ENCODE data around the gene TCHHL1. TPM values are rescaled to one million over a fixed set of nuclear protein-coding genes. Genes with fewer than 3 reads are reported as not detected.
A peak's percentile ranks its signal among the peaks of the same experiment; 100 is the strongest.

Gene TCHHL1
- total RNA-seq = not detected
- long read RNA-seq = 0 reads

DNA sequence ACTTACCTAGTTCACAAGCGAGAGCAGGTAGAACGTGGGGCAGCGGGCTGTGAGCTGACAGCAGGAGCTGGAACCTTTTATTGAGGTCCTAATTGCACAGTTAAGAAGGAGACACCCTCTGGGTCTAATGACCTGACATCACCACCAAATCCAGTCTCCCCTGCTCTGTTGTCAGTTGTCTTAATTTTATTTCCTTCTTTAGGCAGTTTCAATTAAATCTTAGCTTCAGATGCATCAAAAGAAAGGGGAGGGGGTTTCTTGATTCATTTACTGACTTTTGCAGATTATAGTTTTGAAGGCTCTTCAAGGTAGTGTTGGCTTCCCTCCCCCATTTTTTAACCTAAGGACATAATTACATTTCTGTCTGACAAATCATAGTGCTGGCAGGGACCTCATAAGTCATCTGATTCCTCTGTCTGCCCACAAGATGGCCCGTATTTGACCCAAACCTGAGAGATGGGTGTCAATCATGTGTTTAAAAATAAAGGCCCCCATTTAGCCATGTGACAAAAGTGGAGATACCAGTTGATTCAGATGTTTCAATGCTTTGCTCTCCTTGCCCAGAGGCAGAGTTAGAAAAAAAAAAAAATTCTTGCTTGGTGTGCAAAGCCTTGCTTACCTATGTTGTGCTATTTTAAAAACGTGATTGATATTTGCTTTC lies at the start of gene TCHHL1:
TCHHL1 (minus strand) TSS at position 51 of the 661 bp plus-strand sequence. CDS start 921 bp downstream, outside the sequence.
- intact Hi-C loops (cut with micrococcal nuclease) = no loop called here
- DNase-seq = no peak
- ATAC-seq = no peak

DNA sequence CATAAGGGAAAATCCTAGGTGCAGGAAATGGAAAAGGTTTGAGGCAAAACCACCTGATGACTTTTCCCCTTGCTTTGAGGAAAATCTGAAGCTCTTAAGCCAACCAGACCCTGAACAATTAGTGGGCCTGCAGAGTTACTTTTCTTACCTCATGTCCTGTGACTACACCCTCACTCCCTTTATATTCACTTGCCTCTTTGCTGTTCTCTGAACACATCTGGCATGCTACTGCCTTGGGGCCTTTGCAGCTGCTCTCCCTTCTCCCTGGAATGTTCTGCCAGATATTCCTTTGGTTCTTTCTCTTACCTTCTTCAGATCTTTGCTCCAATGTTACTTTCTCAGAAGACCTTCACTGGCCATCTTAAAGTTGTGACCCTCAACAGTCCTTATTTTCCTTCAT lies 48.4 kb upstream of the TCHHL1 start:
- ATAC-seq (no peak), DNase-seq (no peak)
- intact Hi-C loops (cut with micrococcal nuclease) = no loop called here

DNA sequence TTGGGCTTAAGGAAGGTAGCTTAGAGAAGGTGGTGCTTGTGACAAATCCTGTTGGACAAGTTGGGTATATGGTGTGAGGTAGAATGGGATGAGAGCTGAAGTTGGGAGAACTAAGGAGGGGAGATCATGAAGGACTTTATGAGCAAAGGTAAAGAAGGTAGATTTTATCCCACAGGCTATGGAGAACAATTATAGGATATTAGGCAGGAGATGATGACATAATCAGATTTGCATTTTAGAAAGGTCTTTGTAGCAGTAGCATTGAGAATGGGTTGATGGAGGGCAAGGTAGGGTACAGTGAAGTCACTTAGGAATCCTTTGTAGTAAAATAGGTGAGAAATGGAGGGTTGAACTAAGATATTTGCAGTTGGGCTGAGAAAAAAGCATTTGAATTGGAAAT lies 41.3 kb upstream of the TCHHL1 start:
- no peak for DNase-seq
- intact Hi-C loops (cut with micrococcal nuclease) = no loop called here
- ATAC-seq = no peak

DNA sequence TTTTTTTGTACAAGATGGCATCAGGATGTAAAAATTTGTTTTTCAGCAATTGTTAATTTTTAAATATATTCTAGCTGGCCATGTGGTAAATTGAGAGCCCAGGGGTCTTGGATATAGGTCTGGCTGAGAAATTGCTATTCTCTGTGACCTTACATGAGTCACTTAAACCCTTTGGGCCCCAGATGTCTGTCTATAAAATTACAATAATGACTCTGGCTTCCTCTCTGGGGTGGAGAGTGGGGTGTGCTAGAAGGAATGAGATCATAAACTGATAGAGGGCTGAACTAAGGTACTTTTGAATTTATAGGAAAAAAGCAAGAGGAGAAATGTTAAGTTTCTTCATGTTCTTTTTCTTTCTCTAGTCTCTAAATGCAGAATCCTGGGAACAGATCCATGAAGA lies 38.8 kb upstream of the TCHHL1 start:
- intact Hi-C loops (cut with micrococcal nuclease) = no loop called here
- ATAC-seq (no peak), DNase-seq (no peak)

DNA sequence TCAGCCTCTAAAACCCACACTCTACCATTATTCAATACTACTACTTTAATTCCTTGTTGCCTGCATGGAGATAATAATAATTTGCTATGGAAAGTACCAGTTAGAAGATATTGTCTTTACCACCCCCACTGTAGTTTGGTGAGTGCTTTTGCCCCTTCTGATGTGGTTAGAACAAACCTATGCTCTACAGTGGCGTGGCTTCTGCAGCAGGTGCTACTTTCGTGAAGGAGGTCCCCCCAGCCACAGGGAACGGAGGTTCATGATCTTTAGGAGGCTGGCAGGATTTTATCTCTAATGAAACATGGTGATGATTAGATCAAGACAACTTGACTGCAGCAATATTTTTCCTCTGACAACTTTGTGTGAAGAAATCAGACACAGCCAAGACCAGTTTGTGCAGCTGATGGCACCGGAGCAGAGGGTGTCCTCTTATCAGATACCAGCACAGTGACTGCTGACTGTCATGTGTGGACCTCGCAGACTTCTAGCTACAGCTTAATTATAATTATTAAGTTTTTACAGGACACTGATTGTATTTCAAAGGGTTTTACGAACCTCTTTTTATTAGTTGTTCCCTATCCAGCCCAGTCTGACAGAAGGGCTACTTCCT lies 37.1 kb upstream of the TCHHL1 start:
- ATAC-seq = no peak
- intact Hi-C loops (cut with micrococcal nuclease) = no loop called here
- no peak for DNase-seq

DNA sequence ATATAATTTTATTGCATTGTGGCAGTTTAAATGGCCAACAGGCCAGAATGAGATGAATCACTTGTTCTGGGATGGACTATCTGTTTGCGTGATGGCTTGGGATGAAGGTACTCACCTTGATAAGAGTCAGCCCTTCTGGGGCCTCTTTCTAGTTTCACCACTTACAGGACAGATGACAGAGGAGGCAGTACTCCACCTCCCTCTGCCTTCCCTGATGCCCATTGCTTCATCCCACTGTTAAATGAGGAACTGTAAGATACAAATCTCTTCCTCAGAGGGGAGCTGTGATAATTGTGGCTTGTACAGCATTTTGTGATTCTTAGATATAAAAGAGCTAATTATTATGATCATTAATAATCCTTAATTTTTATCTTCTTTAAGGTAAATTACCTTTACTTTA lies 30.1 kb upstream of the TCHHL1 start:
- no peak for DNase-seq
- intact Hi-C loops (cut with micrococcal nuclease) = no loop called here
- no peak for ATAC-seq

DNA sequence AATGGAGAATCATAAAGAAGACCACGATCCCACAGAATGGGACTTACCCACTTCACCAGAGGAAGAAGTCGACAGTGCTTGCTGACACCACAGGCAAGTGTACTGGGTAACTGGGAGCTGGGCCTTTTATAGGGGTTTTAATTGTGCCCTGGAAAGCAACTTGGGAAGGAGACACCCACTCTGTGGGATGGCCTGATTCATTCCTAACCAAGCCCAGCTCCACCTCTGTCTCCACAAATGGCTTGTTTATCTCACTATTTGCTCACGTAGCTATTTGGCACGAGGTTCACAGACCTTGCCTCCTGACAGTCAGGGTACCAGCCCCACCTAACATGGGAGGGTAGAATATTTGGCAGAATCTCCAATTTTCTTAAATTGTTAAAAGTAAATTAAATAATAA lies 26.5 kb upstream of the TCHHL1 start, which contains the start of gene TCHH:
TCHH (minus strand) TSS at position 101 of the 400 bp plus-strand sequence. CDS start 1,364 bp downstream, outside the sequence.
- ATAC-seq (no peak), DNase-seq (no peak)
- intact Hi-C loops (cut with micrococcal nuclease) = no loop called here

DNA sequence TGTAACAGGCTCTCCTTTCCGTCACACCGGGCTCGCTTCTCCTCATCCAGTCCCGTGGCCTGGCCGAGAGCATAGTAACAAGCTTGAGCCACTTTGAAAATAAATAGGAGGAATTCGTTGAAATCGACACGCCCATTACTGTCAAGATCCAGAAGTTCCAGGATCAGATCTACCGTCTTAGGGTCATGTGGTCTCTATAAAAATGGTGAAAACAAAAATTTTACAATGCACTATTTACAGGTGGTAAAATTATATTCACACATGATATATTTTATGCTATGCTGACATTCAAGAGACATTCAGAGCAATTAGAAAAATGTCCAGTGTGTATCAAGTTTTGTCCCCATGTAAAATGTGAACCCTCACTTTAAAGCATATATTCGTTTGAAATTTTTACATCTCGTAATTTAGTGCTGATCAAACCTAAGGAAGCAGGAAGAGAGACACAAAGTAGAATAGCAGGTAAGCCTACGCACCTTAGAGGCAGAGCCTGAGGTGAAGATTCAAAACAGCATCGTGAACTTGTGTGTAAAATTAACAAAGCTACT lies 24.1 kb upstream of the TCHHL1 start:
- intact Hi-C loops (cut with micrococcal nuclease) = no loop called here
- no peak for DNase-seq
- no peak for ATAC-seq

DNA sequence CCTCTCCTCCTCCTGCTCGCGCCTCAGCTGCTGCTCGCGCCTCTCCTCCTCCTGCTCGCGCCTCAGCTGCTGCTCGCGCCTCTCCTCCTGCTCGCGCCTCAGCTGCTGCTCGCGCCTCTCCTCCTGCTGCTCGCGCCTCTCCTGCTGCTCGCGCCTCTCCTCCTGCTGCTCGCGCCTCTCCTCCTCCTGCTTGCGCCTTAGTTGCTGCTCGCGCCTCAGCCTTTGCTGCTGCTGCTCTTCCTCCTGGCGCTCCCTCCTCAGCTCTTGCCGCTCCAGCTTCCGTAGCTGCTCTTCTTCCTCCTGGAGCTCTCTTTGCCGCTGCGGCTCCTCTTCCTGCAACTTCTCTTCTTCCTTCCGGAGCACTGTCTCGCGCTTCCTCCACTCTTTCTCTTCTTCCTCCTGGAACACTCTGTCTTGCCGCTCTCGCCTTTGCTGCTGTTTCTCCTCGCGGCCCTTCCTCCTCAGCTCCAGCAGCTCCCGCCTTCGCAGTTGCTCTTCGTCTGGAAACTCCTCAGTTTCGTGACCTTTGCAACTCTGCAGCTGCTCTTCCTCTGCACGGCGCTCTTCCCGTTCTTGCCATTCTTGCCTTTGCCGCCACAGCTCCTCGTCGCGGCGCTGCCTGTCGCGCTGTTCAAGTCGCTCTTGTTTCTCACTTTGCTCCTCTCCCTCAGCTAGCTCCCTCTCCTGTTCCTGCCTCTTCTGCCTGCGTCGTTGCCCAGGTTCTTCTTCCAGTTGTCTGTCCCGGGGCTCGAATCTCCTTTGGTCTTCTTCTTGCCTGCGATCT lies 23.4 kb upstream of the TCHHL1 start:
- peak; percentile 23 for DNase-seq
- intact Hi-C loops (cut with micrococcal nuclease) = no loop called here
- ATAC-seq = no peak

DNA sequence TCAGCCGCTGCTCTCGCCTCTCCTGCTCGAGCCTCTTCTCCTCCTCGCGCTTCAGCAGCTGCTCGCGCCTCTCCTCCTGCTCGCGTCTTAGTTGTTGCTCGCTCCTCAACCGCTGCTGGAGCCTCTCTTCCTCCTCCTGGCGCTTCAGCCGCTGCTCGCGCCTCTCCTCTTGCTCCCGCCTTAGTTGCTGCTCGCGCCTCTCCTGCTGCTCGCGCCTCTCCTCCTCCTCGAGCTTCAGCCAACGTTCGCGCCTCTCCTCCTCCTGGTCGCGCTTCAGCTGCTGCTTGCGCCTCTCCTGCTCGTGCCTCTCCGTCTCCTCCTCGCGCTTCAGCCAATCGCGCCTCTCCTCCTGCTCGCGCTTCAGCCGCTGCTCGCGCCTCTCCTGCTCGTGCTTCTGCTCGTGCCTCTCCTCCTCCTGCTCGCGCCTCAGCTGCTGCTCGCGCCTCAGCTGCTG lies 22.7 kb upstream of the TCHHL1 start:
- ATAC-seq = no peak
- DNase-seq = peak; percentile 23
- intact Hi-C loops (cut with micrococcal nuclease) = no loop called here

DNA sequence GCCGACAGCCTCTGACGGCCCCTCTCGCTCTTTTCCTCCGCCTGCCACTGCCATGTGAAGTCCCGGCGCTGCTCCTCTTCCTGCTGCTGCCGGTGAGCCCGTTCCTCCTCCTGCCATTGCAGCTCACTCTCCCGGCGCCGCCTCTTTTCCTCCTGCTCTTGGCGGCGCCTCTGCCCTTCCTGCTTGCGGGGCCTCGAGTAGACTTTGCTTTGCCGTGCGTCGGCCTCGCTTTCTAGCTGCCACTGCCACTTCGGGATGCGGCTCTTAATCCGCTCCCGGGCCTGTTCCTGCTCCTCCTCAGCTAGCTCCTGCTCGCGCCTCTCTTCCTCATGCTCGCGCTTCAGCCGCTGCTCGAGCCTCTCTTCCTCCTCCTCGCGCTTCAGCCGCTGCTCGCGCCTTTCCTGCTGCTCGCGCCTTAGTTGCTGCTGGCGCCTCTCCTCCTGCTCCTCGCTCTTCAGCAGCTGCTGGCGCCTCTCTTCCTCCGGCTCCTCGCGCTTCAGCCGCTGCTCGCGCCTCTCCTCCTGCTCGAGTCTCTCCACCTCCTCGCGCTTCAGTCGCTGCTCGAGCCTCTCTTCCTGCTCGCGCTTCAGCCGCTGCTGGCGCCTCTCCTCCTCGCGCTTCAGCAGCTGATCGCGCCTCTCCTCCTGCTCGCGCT lies 22.1 kb upstream of the TCHHL1 start:
- DNase-seq (peak; percentile 38), ATAC-seq (peak; percentile 41)
- intact Hi-C loops (cut with micrococcal nuclease) = no loop called here

DNA sequence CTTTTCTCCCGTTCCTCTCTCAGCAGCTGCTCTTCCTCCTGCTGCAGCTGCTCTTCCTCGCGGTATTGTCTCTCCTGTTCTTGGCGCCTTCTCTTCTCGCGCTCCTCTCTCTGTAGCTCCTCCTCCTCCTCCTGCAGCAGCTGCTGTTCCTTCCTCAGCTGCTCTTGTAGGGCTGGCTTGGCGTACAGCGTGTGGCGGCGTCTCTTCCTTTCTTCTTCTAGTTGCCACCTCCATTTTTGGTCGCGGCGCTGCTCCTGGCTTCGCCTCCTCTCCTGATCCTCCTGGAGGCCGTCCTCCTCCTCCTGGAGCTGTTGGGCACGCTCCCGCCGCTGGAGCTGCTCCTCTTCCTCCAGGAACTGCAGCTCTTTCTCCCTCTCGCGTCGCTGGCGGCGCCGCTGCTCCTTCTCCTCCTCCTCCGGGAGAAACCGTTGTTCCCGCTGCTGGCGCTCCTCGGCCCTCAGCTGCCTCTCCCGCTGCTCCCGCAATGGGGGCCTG lies 21.5 kb upstream of the TCHHL1 start:
- intact Hi-C loops (cut with micrococcal nuclease) = no loop called here
- ATAC-seq (peak; percentile 37), DNase-seq (peak; percentile 34)

DNA sequence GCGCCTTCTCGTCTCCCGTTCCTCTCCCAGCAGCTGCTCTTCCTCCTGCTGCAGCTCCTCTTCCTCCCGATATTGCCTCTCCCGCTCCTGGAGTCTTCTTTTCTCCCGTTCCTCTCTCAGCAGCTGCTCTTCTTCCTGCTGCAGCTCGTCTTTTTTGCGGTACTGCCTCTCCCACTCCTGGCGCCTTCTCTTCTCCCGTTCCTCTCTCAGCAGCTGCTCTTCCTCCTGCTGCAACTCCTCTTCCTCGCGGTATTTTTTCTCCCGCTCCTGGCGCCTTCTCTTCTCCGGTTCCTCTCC lies 21.1 kb upstream of the TCHHL1 start:
- ATAC-seq (no peak), DNase-seq (no peak)
- intact Hi-C loops (cut with micrococcal nuclease) = no loop called here

DNA sequence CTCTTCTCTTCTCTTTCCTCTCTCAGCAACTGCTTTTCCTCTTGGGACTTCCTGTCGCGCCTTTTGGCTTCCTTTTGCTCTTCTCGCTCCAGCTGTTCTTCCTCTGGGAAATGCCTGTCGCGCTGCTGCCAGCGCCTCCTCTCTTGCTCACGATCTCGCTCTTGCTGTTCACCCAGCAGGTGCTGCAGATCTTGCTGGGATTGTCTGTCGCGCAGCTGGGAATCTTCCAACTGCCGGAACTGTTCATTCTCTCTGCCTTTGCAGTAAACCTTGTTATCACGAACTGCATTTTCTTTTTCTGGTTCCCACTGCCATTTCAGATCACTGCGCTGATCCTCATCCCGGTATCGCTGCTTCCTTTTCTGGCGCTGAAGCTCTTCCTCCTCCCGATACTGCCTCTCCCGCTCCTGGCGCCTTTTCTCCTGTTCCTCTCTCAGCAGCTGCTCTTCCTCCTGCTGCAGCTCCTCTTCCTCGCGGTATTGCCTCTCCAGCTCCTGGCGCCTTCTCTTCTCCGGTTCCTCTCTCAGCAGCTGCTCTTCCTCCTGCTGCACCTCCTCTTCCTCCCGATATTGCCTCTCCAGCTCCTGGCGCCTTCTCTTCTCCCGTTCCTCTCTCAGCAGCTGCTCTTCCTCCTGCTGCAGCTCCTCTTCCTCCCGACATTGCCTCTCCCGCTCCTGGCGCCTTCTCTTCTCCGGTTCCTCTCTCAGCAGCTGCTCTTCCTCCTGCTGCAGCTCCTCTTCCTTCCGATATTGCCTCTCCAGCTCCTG lies 20.6 kb upstream of the TCHHL1 start:
- DNase-seq (no peak), ATAC-seq (no peak)
- intact Hi-C loops (cut with micrococcal nuclease) = no loop called here

DNA sequence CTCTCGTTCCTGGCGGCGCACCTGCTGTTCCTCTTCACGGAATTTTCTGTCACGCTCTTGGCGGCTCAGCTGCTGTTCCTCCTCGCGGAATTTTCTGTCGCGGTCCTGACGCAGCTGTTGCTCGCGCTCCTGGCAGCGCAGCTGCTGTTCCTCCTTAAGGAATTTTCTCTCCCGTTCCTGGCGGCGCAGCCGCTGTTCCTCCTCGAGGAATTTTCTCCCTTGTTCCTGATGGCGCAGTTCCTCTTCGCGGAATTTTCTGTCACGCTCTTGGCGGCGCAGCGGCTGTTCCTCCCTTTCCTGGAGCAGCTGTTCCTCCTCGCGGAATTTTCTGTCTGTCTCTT lies 20.0 kb upstream of the TCHHL1 start:
- DNase-seq (no peak), ATAC-seq (no peak)
- intact Hi-C loops (cut with micrococcal nuclease) = no loop called here

DNA sequence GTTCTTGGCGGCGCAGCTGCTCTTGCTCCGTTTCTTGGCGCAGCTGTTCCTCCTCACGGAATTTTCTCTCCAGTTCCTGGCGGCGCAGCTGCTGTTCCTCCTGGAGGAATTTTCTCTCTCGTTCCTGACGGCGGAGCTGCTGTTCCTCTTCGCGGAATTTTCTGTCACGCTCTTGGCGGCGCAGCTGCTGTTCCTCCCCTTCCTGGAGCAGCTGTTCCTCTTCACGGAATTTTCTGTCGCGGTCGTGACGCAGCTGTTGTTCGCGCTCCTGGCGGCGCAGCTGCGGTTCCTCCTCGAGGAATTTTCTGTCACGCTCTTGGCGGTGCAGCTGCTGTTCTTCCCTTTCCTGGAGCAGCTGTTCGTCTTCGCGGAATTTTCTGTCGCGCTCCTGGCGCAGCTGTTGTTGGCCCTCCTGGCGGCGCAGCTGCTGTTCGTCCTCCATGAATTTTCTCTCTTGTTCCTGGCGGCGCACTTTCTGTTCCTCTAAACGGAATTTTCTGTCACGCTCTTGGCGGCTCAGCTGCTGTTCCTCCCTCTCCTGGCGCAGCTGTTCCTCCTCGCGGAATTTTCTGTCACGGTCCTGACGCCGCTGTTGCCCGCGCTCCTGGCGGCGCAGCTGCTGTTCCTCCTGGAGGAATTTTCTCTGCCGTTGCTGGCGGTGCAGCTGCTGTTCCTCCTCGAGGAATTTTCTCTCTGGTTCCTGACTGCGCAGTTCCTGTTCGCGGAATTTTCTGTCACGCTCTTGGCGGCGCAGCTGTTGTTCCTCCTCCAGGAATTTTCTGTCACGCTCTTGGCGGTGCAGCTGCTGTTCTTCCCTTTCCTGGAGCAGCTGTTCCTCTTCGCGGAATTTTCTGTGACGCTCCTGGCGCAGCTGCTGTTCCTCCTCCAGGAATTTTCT lies 19.4 kb upstream of the TCHHL1 start:
- DNase-seq = peak; percentile 56
- ATAC-seq = no peak
- intact Hi-C loops (cut with micrococcal nuclease) = no loop called here

DNA sequence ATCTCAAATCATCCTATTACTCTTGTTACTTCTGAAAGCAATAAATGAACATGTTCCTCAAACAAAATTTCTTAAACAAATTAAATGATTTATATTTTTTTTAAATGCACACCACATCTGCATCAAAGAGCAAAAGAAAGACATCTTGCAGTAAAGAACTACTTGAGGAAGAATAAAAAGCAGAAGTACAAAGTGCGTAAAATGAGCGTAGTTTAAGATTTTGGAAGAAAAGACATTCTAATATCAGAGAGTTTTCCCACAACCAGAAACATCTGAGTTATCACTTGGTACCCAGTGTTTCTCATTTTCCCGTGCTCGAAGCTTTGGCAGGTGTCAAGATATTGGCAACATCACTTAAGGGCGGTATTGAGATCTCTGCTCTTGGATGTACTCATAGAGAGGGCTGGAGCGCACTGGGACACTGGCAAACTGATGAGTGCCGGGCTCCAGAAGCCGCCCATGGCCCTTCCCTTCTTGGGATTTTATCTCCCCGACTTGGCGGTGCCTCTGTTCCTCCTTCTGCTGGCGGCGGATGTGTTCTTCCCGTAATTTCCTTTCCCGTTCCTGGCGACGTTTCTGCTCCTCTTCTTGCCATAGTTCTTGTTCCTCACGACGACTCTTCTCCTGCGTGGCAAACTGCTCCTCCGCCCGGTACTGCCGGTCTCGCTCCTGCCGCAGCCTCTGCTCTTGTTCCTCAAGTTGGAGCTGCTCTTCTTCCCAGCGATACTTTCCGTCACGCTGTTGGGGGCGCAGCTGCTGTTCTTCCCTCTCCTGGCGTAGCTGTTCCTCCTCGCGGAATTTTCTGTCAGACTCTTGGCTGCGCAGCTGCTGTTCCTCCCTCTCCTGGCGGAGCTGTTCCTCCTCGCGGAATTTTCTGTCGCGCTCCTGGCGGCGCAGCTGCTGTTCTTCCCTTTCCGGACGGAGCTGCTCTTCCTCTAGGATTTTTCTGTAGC lies 18.4 kb upstream of the TCHHL1 start:
- intact Hi-C loops (cut with micrococcal nuclease) = no loop called here
- DNase-seq (no peak), ATAC-seq (no peak)
